Measurements from ENCODE around the gene LAMC2. TPM values are rescaled to one million over a fixed set of nuclear protein-coding genes. Genes with fewer than 3 reads are reported as not detected.

Gene LAMC2
- total and polyA plus RNA-seq, 2 of the 13 experiments (the other 11 are each of a cell fraction or from before 2014, with no cell fraction given): 0.03 TPM; not detected in 1

DNA sequence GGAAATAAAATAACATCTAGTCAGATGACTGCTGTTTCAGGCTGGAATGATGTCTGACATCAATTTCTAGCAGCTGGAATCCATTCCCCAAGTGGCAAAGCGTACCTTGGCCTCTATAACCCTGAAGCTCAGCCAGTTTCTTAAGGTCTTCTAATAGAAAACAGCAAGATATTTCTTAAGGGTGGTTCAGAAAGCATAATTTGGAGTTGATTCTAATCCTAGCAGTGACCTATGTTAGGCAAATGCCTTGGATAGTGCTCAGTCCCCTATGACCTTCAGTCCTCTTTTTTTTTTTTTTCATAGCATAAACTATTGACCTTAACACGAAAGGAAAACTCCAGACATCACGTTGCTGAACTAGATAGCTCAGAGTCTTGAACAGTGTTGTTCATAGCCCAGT lies 56.5 kb downstream of the LAMC2 start:
- Histone ChIP-seq H3K4me3 (replicated peaks in 1 of 3; ENCODE audit: insufficient read depth in 1 of 3, low read depth in 2 of 3, low read length in 3 of 3) (no peak overlapping the region), H3K27me3 (ENCODE audit: control insufficient read depth in 1 of 2, insufficient read depth in 2 of 2, low read length in 2 of 2) (peaks cover 0 to 12% of the 10 kb centered on the region in 2 experiments; a peak in 2 of 5 replicates), H4K20me1 (ENCODE audit: insufficient read depth, low read length) (no peaks in the 10 kb centered on the region), H2AFZ (ENCODE audit: low read length) (no peak overlapping the region), H3K9me3 (ENCODE audit: low read length) (no peaks in the 10 kb centered on the region), H3K9ac (ENCODE audit: insufficient read depth, low read depth, low read length) (no peak overlapping the region), H3K79me2 (ENCODE audit: insufficient read depth, low read length) (no peaks in the 10 kb centered on the region), H3K4me1 (ENCODE audit: insufficient read depth, low read length) (no peaks in the 10 kb centered on the region), H3K36me3 (replicated peaks in 1 of 2; ENCODE audit: control insufficient read depth in 1 of 2, insufficient read depth in 2 of 2, low read length in 2 of 2) (no peaks in the 10 kb centered on the region), H3K27ac (ENCODE audit: extremely low read length, insufficient read depth, low read length) (no peak overlapping the region), H3K4me2 (ENCODE audit: low read depth, low read length) (no peak overlapping the region)
- 1% methylated on average over 3 of the region's 3 CpGs for WGBS (ENCODE audit: low lambda C conversion rate)
- ChIA-PET CTCF (ENCODE audit: low intra/inter-chr PET ratio, low total read pairs) (no interaction called here), POLR2A (no interaction called here)
- BruUV-seq (replicated peaks): no TSS peak
- in situ Hi-C loops (cut with HindIII; ENCODE audit: extremely low pct_ligation_motif_present, low pct_unique_long_range_greater_than_20kb) (no loop called here), intact Hi-C loops (cut with micrococcal nuclease; ENCODE audit: unreplicated experiment) (no loop called here)
- ATAC-seq (no peak), DNase-seq (ENCODE audit: low spot score) (no peak), FAIRE-seq (no peak)
- TF ChIP-seq RBM22 (optimal IDR thresholded peaks at IDR 0.05; ENCODE audit: low read length): no peak
- TF ChIP-seq FOSL1 (CRISPR knock-in tag; IDR thresholded peaks at IDR 0.05; ENCODE audit: borderline replicate concordance): no peak
- no peak for TF ChIP-seq KDM3A (CRISPR knock-in tag; IDR thresholded peaks at IDR 0.05; ENCODE audit: low read depth)
- no peak for TF ChIP-seq ONECUT2 (CRISPR knock-in tag; IDR thresholded peaks at IDR 0.05)
- no peak for TF ChIP-seq ATF6 (CRISPR knock-in tag; conservative IDR thresholded peaks at IDR 0.05)
- TF ChIP-seq TFDP1 (CRISPR knock-in tag; IDR thresholded peaks at IDR 0.05; ENCODE audit: borderline replicate concordance): no peak
- no peak for TF ChIP-seq ZNF816 (CRISPR knock-in tag; IDR thresholded peaks at IDR 0.05; ENCODE audit: borderline replicate concordance)
- TF ChIP-seq ZNF446 (CRISPR knock-in tag; IDR thresholded peaks at IDR 0.05): no peak
- no peak for TF ChIP-seq ZSCAN12 (CRISPR knock-in tag; IDR thresholded peaks at IDR 0.05)
- TF ChIP-seq, protein P1, sequence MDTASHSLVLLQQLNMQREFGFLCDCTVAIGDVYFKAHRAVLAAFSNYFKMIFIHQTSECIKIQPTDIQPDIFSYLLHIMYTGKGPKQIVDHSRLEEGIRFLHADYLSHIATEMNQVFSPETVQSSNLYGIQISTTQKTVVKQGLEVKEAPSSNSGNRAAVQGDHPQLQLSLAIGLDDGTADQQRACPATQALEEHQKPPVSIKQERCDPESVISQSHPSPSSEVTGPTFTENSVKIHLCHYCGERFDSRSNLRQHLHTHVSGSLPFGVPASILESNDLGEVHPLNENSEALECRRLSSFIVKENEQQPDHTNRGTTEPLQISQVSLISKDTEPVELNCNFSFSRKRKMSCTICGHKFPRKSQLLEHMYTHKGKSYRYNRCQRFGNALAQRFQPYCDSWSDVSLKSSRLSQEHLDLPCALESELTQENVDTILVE (CRISPR knock-in tag; IDR thresholded peaks at IDR 0.05): no peak
- TF ChIP-seq ZNF503 (CRISPR knock-in tag; IDR thresholded peaks at IDR 0.05): no peak
- no peak for TF ChIP-seq TRIM22 (IDR thresholded peaks at IDR 0.05)
- no peak for TF ChIP-seq PCBP2 (optimal IDR thresholded peaks at IDR 0.05; ENCODE audit: low read depth, low read length, poor library complexity, severe bottlenecking)
- TF ChIP-seq BCL6 (CRISPR knock-in tag; IDR thresholded peaks at IDR 0.05): no peak
- TF ChIP-seq, protein P2, sequence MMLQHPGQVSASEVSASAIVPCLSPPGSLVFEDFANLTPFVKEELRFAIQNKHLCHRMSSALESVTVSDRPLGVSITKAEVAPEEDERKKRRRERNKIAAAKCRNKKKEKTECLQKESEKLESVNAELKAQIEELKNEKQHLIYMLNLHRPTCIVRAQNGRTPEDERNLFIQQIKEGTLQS (CRISPR knock-in tag; IDR thresholded peaks at IDR 0.05): no peak
- TF ChIP-seq CHD4 (IDR thresholded peaks at IDR 0.05; ENCODE audit: borderline replicate concordance, low read length): no peak
- no peak for TF ChIP-seq FOXM1 (CRISPR knock-in tag; IDR thresholded peaks at IDR 0.05)
